K562 (cell line): ENCODE results near the gene CSNK2A1.

Source experiments
- BRD9 ChIP-seq: fragments of 450-650 bp; IDR thresholded peaks from 2 replicates; pipeline ENCODE4 v1.6.1; 2018; ENCODE audit warnings: low read depth; ENCODE audit not compliant: partially characterized antibody
- ZNF23 ChIP-seq: fragments of 250-450 bp; sonication (Bioruptor Pico); IDR thresholded peaks from 2 replicates; pipeline ENCODE4 v1.4.0; 2020; ENCODE audit warnings: mild to moderate bottlenecking

GRCh38 chr20:427401-427800, 116.2 kb downstream of the CSNK2A1 start:
- TF ChIP-seq ZNF23 (CRISPR knock-in tag) = no peak
- TF ChIP-seq BRD9 = no peak
